Epithelial cell of prostate (primary cell): Measurements from ENCODE around the gene HAUS5.

Source experiments
- DNase-seq: peaks from one replicate; pipeline ENCODE4 v3.0.0-alpha.2; 2011; ENCODE audit warnings: low read depth, low spot score
- H3K27ac ChIP-seq: fragments of 450-650 bp; 2 replicates; pipeline ENCODE4 v1.5.1; 2017; ENCODE audit warnings: mild to moderate bottlenecking

HAUS5 gene

DNA sequence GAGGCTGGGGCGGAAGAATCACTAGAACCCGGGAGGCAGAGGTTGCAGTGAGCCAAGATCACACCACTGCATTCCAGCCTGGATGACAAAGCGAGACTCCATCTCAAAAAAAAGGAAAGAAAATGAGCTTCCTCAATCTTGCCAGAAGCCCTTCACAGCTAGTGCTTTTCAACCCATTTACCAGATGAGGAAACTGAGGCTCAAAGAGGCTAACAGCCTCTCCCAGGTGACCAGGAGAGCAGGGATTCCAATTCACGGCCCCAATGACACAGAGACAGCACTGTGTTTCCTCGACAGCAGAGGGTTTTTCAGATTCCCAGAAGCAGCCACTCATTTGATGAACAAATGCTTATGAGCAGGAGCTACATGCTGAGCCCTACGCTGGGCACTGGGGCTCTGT is 57.0 kb downstream of the HAUS5 start:
- DNase-seq = no peak
- no peak overlapping the region for H3K27ac ChIP-seq

DNA sequence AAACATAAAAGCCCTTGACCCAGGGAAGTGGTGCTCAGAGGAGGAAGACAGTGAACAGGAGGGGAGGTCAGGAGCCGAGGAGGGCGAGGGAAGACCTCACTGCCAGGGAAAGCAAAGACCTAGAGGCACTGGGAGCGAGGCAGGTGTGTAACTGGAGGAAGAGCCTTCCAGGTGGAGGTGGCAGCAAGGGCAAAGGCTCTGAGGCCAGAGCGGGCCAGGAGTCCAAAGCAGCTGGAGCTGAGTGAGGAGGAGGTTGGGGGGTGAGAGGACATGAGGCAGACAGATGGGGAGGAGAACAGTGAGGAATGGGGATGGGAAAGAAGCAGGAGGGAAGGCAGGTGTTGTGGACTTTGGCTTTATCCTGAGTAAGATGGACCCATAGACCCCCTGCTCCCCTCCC is 57.4 kb downstream of the HAUS5 start:
- DNase-seq = no peak

DNA sequence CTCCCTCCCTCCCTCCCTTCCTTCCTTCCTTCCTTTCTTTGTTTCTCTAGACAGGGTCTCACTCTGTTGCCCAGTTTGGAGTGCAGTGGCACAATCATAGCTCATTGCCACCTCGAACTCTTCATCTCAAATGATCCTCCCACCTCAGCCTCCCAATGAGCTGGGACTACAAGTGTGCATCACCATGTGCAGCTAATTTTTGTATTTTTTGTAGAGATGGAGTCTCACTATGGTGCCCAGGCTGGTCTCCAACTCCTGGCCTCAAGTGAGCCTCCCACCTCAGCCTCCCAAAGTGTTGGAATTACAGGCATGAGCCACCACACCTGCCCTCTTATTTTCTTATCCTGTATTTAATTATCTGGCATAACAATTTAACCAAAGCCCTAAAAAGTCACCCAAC is 58.2 kb downstream of the HAUS5 start:
- H3K27ac ChIP-seq = no peak overlapping the region
- no peak for DNase-seq

More for the DNA sequence above, 57.4 kb downstream of the HAUS5 start:
- H3K27ac ChIP-seq = no peak overlapping the region

DNA sequence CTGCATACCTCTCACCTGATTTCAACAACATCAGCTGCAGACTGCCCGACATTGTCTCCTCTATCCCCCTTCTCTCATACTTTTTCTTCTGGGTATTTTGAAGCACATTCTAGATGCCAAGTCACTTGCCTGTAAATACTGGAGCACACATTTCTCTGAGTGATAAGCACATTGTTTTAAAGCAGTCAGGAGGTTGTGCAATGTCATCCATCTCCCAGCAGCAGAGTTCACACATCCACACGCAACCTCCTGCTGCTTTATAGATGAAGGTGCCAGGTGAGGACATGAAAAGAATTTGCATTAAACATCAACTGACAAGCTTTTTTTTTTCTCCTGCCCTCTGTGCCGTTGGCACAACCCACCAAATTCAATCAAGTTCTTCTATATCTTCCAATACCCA is 59.3 kb downstream of the HAUS5 start:
- DNase-seq = no peak
- H3K27ac ChIP-seq = no peak overlapping the region

DNA sequence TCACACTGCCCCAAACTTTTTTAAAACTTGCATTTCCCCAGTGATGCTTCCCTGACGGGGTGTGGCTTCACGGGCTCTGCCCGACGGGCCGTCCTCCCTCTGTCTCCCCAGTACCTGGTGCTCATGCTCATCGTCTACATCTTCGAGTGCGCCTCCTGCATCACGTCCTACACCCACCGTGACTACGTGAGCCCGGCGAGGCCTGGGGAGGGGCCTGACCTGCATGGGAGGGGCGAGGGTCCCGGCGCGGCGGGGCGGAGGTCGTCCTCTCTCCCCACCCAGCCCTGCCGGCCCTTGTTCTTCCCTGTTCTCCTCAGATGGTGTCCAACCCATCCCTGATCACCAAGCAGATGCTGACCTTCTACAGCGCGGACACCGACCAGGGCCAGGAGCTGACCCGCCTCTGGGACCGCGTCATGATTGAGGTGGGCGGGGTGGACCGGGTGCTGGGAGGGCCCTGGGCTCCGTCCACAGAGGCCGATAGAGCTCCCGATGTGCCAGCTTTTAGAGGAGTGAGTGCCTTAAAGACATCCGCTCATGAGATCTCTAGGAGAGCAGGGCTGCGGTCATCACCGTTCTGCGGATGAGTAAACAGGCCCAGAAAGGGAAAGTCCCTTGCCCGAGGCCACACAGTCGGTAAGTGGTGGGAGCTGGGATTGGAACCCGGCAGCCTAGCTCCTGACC is 60.7 kb downstream of the HAUS5 start:
- DNase-seq = no peak
- H3K27ac ChIP-seq = no peak overlapping the region
